Activated T-helper 1 cell treated with anti-CD3 and anti-CD28 coated beads, Interleukin-2, amount 50 U/mL, for 16 hours (primary cell): ENCODE results near the gene NIPSNAP2.
"Not testable (repeated sequence)": the region's sequence is repeated elsewhere in the genome, so short reads cannot be mapped to it uniquely, and the experiment has no call there.

Experiments
- DNase-seq, 2 donors: peaks; one replicate each; pipeline ENCODE4 v3.0.0-alpha.2; 2020; ENCODE audit warnings: low read depth in 1 of 2, low spot score in 1 of 2

The NIPSNAP2 gene

GRCh38 chr7:55975988-55976633 lies 11.7 kb downstream of the NIPSNAP2 start:
- no peak for DNase-seq

- DNase-seq, result no peak
Measured at GRCh38 chr7:55977831-55978230, 13.4 kb downstream of the NIPSNAP2 start.

- no peak for DNase-seq
Measured at GRCh38 chr7:55980266-55980665, 15.9 kb downstream of the NIPSNAP2 start.

GRCh38 chr7:55983537-55983936 lies 19.2 kb downstream of the NIPSNAP2 start:
- no peak for DNase-seq

GRCh38 chr7:55992346-55992745 lies 28.0 kb downstream of the NIPSNAP2 start:
- no peak for DNase-seq

- no peak for DNase-seq
Measured at GRCh38 chr7:55996856-55997500, 32.6 kb downstream of the NIPSNAP2 start.

- no peak for DNase-seq
Measured at GRCh38 chr7:56003749-56004148, 39.4 kb downstream of the NIPSNAP2 start.

GRCh38 chr7:56007167-56007652 lies 42.8 kb downstream of the NIPSNAP2 start:
- no peak for DNase-seq

- no peak for DNase-seq
Measured at GRCh38 chr7:56007891-56008290, 43.5 kb downstream of the NIPSNAP2 start.

GRCh38 chr7:56009695-56010094 lies 45.3 kb downstream of the NIPSNAP2 start:
- no peak for DNase-seq

- DNase-seq, result not testable (repeated sequence)
Measured at GRCh38 chr7:56017015-56017414, 52.6 kb downstream of the NIPSNAP2 start.

- no peak for DNase-seq
Measured at GRCh38 chr7:56019501-56019900, 55.1 kb downstream of the NIPSNAP2 start.

GRCh38 chr7:56023500-56023899 lies 59.1 kb downstream of the NIPSNAP2 start:
- DNase-seq, result no peak

GRCh38 chr7:56026538-56026937 lies 62.2 kb downstream of the NIPSNAP2 start:
- DNase-seq, result no peak

- DNase-seq, result no peak
Measured at GRCh38 chr7:56028942-56029630, 64.7 kb downstream of the NIPSNAP2 start.

GRCh38 chr7:56030340-56030739 lies 66.0 kb downstream of the NIPSNAP2 start:
- no peak for DNase-seq

GRCh38 chr7:56031556-56031955 lies 67.2 kb downstream of the NIPSNAP2 start:
- not testable (repeated sequence) for DNase-seq

- not testable (repeated sequence) for DNase-seq
Measured at GRCh38 chr7:56032578-56032977, 68.2 kb downstream of the NIPSNAP2 start.

GRCh38 chr7:56033671-56034432 lies 69.5 kb downstream of the NIPSNAP2 start:
- DNase-seq, result peak; percentile 38 to 58

- DNase-seq, result no peak
Measured at GRCh38 chr7:56040730-56041129, 76.3 kb downstream of the NIPSNAP2 start.

GRCh38 chr7:56045758-56046157 lies 81.4 kb downstream of the NIPSNAP2 start:
- not testable (repeated sequence) for DNase-seq
